ENCODE measurements around the gene PPP1R15A.
A peak's percentile ranks its signal among the peaks of the same experiment; 100 is the strongest.
"Not testable (repeated sequence)": the region's sequence is repeated elsewhere in the genome, so short reads cannot be mapped to it uniquely, and the experiment has no call there.

PPP1R15A gene

GRCh38 chr19:48915757-48916156, 43.5 kb downstream of the PPP1R15A start:
- TF ChIP-seq CTCF (IDR thresholded peaks at IDR 0.05) (no peak), ZFX (IDR thresholded peaks at IDR 0.05; ENCODE audit: borderline replicate concordance) (no peak)
- H3K27ac ChIP-seq, result no peak overlapping the region

- H3K27ac ChIP-seq, result 0 out of 2 replicates have a peak overlapping the region, but pooled peaks have one; percentile 4
- no peak for TF ChIP-seq CTCF (IDR thresholded peaks at IDR 0.05)
- no peak for TF ChIP-seq ZFX (IDR thresholded peaks at IDR 0.05; ENCODE audit: borderline replicate concordance)
These were observed 45.9 kb downstream of the PPP1R15A start for GRCh38 chr19:48918071-48918470.

- no peak for TF ChIP-seq ZFX (IDR thresholded peaks at IDR 0.05; ENCODE audit: borderline replicate concordance)
- no peak for TF ChIP-seq CTCF (IDR thresholded peaks at IDR 0.05)
These were observed 46.6 kb downstream of the PPP1R15A start for GRCh38 chr19:48918801-48919247.

GRCh38 chr19:48919271-48919670, 47.0 kb downstream of the PPP1R15A start:
- H3K27ac ChIP-seq, result not testable (repeated sequence)

More at GRCh38 chr19:48918801-48919247, 46.6 kb downstream of the PPP1R15A start:
- H3K27ac ChIP-seq, result no peak overlapping the region

GRCh38 chr19:48920949-48921348, 48.7 kb downstream of the PPP1R15A start:
- no peak overlapping the region for H3K27ac ChIP-seq
- no peak for TF ChIP-seq CTCF (IDR thresholded peaks at IDR 0.05)
- TF ChIP-seq ZFX (IDR thresholded peaks at IDR 0.05; ENCODE audit: borderline replicate concordance), result no peak

- H3K27ac ChIP-seq, result no peak overlapping the region
- TF ChIP-seq ZFX (IDR thresholded peaks at IDR 0.05; ENCODE audit: borderline replicate concordance) (no peak), CTCF (IDR thresholded peaks at IDR 0.05) (no peak)
These were observed 49.7 kb downstream of the PPP1R15A start for GRCh38 chr19:48921721-48922500.

GRCh38 chr19:48922548-48923490, 50.6 kb downstream of the PPP1R15A start:
- TF ChIP-seq ZFX (IDR thresholded peaks at IDR 0.05; ENCODE audit: borderline replicate concordance), result no peak
- TF ChIP-seq CTCF (IDR thresholded peaks at IDR 0.05), result no peak
- H3K27ac ChIP-seq, result no peak overlapping the region
